PC-3 (cell line): ENCODE results near the gene TNIP1.

Source experiments
- EZH2 ChIP-seq: fragments of 300-600 bp; sonication (generic); IDR thresholded peaks from one replicate; pipeline ENCODE4 v1.6.1; 2017; ENCODE audit warnings: antibody characterized with exemption, mild to moderate bottlenecking, low read length; ENCODE audit not compliant: unreplicated experiment
- TF ChIP-seq, protein P1 (sequence below): fragments of 300-600 bp; sonication (generic); conservative IDR thresholded peaks from 2 replicates; pipeline ENCODE4 v1.5.1; 2017; ENCODE audit warnings: antibody characterized with exemption, low read depth, mild to moderate bottlenecking, low read length

DNA sequence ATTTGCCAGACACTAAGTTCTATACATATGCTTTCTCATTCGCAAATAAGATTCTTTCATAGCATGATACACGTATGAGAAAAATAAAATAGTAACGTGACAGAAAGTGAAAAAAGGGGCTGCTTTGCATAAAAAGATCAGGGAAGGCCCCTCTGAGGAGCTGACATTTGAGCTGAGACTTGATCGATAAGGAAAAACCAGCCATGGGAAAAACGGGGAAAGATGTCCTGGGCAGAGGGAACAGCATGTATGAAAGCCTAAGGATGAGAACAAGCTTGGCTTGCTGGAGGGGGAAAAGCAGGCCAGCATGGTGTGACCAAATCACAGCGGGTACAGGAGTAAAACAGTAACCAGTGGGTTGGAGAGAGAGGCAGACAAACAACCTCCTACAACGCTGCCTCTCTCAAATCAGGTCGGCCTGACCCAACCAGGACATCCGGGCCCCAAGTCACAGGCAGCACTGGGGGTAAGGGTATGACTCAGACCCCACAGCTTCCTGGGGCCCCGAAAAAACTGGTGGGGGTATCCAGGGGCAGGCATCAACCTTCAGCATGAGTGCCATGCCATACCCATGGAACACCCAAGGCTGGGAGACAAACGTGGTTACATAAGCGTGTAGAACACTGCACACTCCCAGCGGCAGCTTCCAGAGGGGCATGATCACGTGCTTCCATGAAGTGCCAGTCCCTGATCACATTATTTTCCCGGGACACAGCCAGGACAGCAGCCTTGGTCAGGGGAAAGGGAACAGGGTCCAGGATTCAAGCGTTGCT is 2.2 kb downstream of the TNIP1 start:
- TF ChIP-seq, protein P1, sequence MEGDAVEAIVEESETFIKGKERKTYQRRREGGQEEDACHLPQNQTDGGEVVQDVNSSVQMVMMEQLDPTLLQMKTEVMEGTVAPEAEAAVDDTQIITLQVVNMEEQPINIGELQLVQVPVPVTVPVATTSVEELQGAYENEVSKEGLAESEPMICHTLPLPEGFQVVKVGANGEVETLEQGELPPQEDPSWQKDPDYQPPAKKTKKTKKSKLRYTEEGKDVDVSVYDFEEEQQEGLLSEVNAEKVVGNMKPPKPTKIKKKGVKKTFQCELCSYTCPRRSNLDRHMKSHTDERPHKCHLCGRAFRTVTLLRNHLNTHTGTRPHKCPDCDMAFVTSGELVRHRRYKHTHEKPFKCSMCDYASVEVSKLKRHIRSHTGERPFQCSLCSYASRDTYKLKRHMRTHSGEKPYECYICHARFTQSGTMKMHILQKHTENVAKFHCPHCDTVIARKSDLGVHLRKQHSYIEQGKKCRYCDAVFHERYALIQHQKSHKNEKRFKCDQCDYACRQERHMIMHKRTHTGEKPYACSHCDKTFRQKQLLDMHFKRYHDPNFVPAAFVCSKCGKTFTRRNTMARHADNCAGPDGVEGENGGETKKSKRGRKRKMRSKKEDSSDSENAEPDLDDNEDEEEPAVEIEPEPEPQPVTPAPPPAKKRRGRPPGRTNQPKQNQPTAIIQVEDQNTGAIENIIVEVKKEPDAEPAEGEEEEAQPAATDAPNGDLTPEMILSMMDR, result no peak
- no peak for TF ChIP-seq EZH2
